ENCODE measurements around the gene HOXA4. TPM values are rescaled to one million over a fixed set of nuclear protein-coding genes. Genes with fewer than 3 reads are reported as not detected.

Gene HOXA4
- total RNA-seq, 1 donor from 2014 or later = 0.30 TPM

GRCh38 chr7:27129729-27130539 is 623 bp downstream of the HOXA4 start:
- no peak for DNase-seq (ENCODE audit: low spot score)
- H3K4me1 Mint-ChIP-seq (ENCODE audit: low read depth) = no peaks in the 10 kb centered on the region
- H3K4me3 Mint-ChIP-seq (ENCODE audit: unreplicated experiment) = no peak overlapping the region
- no peak overlapping the region for H3K27ac Mint-ChIP-seq (ENCODE audit: unreplicated experiment)
- TF ChIP-seq CTCF (IDR thresholded peaks at IDR 0.05) = no peak
- H3K36me3 Mint-ChIP-seq (ENCODE audit: low read depth) = peaks cover 6% of the 10 kb centered on the region
- peaks cover 85% of the 10 kb centered on the region for H3K27me3 Mint-ChIP-seq (ENCODE audit: low read depth)
- no peaks in the 10 kb centered on the region for H3K9me3 Mint-ChIP-seq (ENCODE audit: low read depth)

GRCh38 chr7:27128776-27129728 is 1.5 kb downstream of the HOXA4 start:
- no peak for DNase-seq (ENCODE audit: low spot score)
- no peak overlapping the region for H3K4me3 Mint-ChIP-seq (ENCODE audit: unreplicated experiment)
- H3K27ac Mint-ChIP-seq (ENCODE audit: unreplicated experiment) = no peak overlapping the region
- peaks cover 9% of the 10 kb centered on the region for H3K36me3 Mint-ChIP-seq (ENCODE audit: low read depth)
- H3K27me3 Mint-ChIP-seq (ENCODE audit: low read depth) = peaks cover 85% of the 10 kb centered on the region
- no peak for TF ChIP-seq CTCF (IDR thresholded peaks at IDR 0.05)
- peaks cover 6% of the 10 kb centered on the region for H3K4me1 Mint-ChIP-seq (ENCODE audit: low read depth)
- no peaks in the 10 kb centered on the region for H3K9me3 Mint-ChIP-seq (ENCODE audit: low read depth)

- no peak for TF ChIP-seq CTCF (IDR thresholded peaks at IDR 0.05)
- Mint-ChIP-seq H3K9me3 (ENCODE audit: low read depth) (no peaks in the 10 kb centered on the region), H3K4me1 (ENCODE audit: low read depth) (peaks cover 9% of the 10 kb centered on the region), H3K27me3 (ENCODE audit: low read depth) (peaks cover 85% of the 10 kb centered on the region), H3K36me3 (ENCODE audit: low read depth) (peaks cover 9% of the 10 kb centered on the region), H3K4me3 (ENCODE audit: unreplicated experiment) (no peak overlapping the region), H3K27ac (ENCODE audit: unreplicated experiment) (no peak overlapping the region)
- DNase-seq (ENCODE audit: low spot score) = no peak
These were observed 2.5 kb downstream of the HOXA4 start for GRCh38 chr7:27128034-27128433.

- peaks cover 9% of the 10 kb centered on the region for H3K36me3 Mint-ChIP-seq (ENCODE audit: low read depth)
- H3K9me3 Mint-ChIP-seq (ENCODE audit: low read depth) = no peaks in the 10 kb centered on the region
- H3K27ac Mint-ChIP-seq (ENCODE audit: unreplicated experiment) = no peak overlapping the region
- peaks cover 89% of the 10 kb centered on the region for H3K27me3 Mint-ChIP-seq (ENCODE audit: low read depth)
- DNase-seq (ENCODE audit: low spot score) = no peak
- no peak for TF ChIP-seq CTCF (IDR thresholded peaks at IDR 0.05)
- no peak overlapping the region for H3K4me3 Mint-ChIP-seq (ENCODE audit: unreplicated experiment)
- peaks cover 9% of the 10 kb centered on the region for H3K4me1 Mint-ChIP-seq (ENCODE audit: low read depth)
These were observed 3.8 kb downstream of the HOXA4 start for GRCh38 chr7:27126596-27127327.

GRCh38 chr7:27125986-27126394 is 4.6 kb downstream of the HOXA4 start:
- no peaks in the 10 kb centered on the region for H3K9me3 Mint-ChIP-seq (ENCODE audit: low read depth)
- no peak overlapping the region for H3K27ac Mint-ChIP-seq (ENCODE audit: unreplicated experiment)
- peaks cover 9% of the 10 kb centered on the region for H3K4me1 Mint-ChIP-seq (ENCODE audit: low read depth)
- TF ChIP-seq CTCF (IDR thresholded peaks at IDR 0.05) = no peak
- H3K27me3 Mint-ChIP-seq (ENCODE audit: low read depth) = peaks cover 89% of the 10 kb centered on the region
- H3K4me3 Mint-ChIP-seq (ENCODE audit: unreplicated experiment) = no peak overlapping the region
- peaks cover 9% of the 10 kb centered on the region for H3K36me3 Mint-ChIP-seq (ENCODE audit: low read depth)
- no peak for DNase-seq (ENCODE audit: low spot score)

Measured in chondrocyte (in vitro differentiated cells).